Activated naive CD8-positive, alpha-beta T cell treated with anti-CD3 and anti-CD28 coated beads for 36 hours (primary cell): Measurements from ENCODE around the gene SLC31A2. TPM values are rescaled to one million over a fixed set of nuclear protein-coding genes. Genes with fewer than 3 reads are reported as not detected.
A peak's percentile ranks its signal among the peaks of the same experiment; 100 is the strongest.
"Not testable (repeated sequence)": the region's sequence is repeated elsewhere in the genome, so short reads cannot be mapped to it uniquely, and the experiment has no call there.

ENCODE experiments used
- DNase-seq: peaks from one replicate; pipeline ENCODE4 v3.0.0; 2021
- H3K27ac Mint-ChIP-seq: one replicate; pipeline ENCODE4 v1.8.0; 2022; ENCODE audit warnings: mild to moderate bottlenecking, moderate library complexity, mixed read lengths
- H3K27me3 Mint-ChIP-seq: one replicate; pipeline ENCODE4 v1.8.0; 2022; ENCODE audit warnings: mild to moderate bottlenecking, mixed read lengths
- H3K36me3 Mint-ChIP-seq: one replicate; pipeline ENCODE4 v1.8.0; 2021; ENCODE audit warnings: mild to moderate bottlenecking, mixed read lengths
- H3K4me1 Mint-ChIP-seq: one replicate; pipeline ENCODE4 v1.8.0; 2021; ENCODE audit warnings: mixed read lengths
- H3K4me3 Mint-ChIP-seq: one replicate; pipeline ENCODE4 v1.8.0; 2022; ENCODE audit warnings: mild to moderate bottlenecking, moderate library complexity, mixed read lengths
- H3K9me3 Mint-ChIP-seq: one replicate; pipeline ENCODE4 v1.8.0; 2022; ENCODE audit warnings: mixed read lengths
- total RNA-seq, 2 experiments: library from RNA; stranded (reverse); gene quantifications; one replicate each; pipeline ENCODE4 v1.2.3, GENCODE V29; 2021

Gene SLC31A2, protein sequence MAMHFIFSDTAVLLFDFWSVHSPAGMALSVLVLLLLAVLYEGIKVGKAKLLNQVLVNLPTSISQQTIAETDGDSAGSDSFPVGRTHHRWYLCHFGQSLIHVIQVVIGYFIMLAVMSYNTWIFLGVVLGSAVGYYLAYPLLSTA
- total RNA-seq: 1 to 10 TPM; 3.2 to 3.4 TPM

DNA sequence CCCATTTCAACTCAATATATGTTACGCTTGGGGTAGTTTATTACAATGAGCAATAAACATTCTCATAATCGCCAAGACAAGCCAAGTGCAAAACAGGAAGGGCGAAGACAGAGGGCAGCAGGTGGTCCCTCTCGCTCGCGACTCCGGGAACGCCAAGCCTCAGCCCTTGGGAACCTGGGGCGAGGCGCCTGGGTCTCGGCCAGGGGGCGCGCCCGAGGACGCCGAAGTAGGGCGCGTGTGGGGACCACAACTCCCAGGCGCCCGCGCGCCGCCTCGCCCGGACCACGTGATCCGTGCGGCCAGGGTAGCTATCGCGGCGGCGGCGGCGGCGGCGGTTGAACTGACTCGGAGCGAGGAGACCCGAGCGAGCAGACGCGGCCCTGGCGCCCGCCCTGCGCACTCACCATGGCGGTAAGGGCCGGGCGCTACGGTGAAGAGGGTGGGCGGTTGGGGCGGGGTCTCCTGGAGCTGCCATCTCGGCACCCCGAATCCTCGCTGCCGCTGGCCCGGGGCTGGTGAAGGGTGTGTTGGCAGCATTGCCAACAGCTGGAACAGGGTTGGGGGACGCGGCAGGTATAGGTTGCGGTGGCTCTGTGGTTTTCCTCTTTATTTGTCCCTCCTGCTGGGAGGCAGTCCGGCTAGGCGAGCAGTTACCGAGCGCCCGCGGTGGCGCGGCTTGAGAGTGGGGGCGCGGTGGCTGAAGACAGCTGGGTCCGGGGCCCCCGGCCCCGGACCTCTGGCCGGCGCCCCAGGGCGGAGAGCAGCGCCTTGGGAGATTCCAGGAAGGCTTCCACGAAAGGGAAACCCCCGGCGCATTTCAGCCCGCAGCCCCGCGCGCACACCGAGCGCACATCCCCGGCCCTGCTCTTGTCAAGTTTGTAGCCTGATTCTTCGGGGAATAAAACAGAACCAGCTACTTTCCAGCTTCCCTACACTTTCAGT, at the start of gene SLC31A2:
Gene SLC31A2, plus strand, starts transcription at position 338 of the 942 bp plus-strand sequence. Its CDS starts 68 bp downstream, at position 406.
- Mint-ChIP-seq H3K36me3 (peaks cover 5% of the 10 kb centered on the region), H3K4me3 (peak within 1 kb of the TSS; percentile 78), H3K27me3 (peaks cover 3% of the 10 kb centered on the region), H3K27ac (peak within 1 kb of the TSS; percentile 58), H3K9me3 (no peaks in the 10 kb centered on the region), H3K4me1 (peaks cover 25% of the 10 kb centered on the region)
- peak; percentile 93 for DNase-seq

DNA sequence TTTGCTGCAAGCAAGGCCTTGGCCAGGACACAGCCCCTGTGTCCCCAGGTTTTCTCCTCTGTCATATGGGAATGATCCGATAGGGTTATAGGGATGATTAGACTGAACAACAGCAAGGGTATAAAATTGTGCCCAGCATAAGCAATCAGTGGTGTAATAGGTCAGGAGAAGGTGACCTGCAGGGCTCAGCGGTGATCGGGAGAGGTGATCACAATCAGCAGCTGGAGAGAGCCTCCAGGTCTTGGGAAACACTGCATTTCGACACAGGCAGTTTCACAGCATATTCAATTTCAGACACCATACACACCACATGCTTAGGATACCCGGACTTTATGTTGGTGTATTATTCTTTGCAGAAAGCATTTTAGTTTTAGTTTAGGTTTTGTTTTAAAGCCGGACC, 45.5 kb upstream of the SLC31A2 start:
- not testable (repeated sequence) for H3K36me3 Mint-ChIP-seq, DNase-seq, H3K9me3 Mint-ChIP-seq, H3K4me1 Mint-ChIP-seq, H3K27ac Mint-ChIP-seq, H3K4me3 Mint-ChIP-seq, H3K27me3 Mint-ChIP-seq

DNA sequence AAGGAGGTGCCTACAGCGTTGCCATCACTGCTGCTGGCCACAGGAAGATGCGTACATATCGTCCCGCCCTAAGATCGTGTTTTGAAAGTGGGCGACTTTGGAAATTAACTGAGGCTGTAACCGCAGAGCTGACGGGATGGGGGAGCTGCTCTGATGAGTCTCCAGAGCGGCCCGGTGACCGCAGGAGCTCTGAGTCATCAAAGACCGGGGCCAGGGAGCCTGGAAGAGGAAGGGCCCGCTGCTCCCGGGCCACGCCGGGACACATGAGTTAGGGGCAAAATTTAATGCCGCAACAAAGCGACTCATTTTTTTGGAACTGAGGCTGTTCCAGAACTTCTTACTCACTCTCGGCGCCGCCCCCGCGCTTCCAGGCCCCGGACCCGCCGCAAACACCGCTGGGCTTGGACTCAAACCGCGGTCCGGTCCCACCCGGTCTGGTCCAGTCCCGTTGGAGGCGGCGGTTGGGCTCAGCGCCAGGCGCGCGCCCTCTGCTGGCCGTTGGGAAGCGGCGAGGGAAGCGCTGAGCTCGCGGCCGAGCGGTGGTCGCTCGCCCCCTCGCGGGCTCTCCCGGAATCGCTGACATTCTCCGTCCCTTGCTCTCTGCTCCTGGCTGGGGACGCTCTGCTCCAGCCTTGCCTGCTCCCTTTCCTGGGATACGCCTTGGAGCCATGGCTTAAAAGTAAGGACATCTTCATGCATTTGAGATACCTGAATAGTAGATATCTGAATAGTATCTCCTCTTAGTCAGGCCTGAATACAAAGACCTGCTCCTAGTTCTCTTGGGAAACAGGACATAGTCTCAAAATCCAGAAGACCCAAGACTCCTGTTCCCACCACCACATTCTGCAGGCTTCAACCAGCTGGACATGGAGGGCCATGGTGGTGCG, 39.5 kb upstream of the SLC31A2 start:
- not testable (repeated sequence) for H3K27ac Mint-ChIP-seq, H3K36me3 Mint-ChIP-seq, DNase-seq, H3K9me3 Mint-ChIP-seq, H3K4me1 Mint-ChIP-seq
- Mint-ChIP-seq H3K27me3 (peaks cover 13% of the 10 kb centered on the region), H3K4me3 (peak overlapping the region; percentile 5)

DNA sequence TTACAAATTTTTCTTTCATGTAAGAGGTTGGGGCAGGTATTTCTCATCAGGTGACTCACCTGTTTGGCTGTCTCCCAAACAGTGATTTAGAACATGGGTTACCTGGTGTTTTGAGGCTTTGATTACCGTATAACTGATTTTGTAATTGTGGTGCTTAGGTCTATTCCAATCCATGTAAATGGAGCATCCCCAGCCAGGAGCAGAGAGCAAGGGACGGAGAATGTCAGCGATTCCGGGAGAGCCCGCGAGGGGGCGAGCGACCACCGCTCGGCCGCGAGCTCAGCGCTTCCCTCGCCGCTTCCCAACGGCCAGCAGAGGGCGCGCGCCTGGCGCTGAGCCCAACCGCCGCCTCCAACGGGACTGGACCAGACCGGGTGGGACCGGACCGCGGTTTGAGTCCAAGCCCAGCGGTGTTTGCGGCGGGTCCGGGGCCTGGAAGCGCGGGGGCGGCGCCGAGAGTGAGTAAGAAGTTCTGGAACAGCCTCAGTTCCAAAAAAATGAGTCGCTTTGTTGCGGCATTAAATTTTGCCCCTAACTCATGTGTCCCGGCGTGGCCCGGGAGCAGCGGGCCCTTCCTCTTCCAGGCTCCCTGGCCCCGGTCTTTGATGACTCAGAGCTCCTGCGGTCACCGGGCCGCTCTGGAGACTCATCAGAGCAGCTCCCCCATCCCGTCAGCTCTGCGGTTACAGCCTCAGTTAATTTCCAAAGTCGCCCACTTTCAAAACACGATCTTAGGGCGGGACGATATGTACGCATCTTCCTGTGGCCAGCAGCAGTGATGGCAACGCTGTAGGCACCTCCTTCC, 37.9 kb upstream of the SLC31A2 start:
- H3K4me3 Mint-ChIP-seq, H3K27ac Mint-ChIP-seq, H3K4me1 Mint-ChIP-seq, H3K9me3 Mint-ChIP-seq, H3K36me3 Mint-ChIP-seq, DNase-seq: not testable (repeated sequence)
- peaks cover 13% of the 10 kb centered on the region for H3K27me3 Mint-ChIP-seq

DNA sequence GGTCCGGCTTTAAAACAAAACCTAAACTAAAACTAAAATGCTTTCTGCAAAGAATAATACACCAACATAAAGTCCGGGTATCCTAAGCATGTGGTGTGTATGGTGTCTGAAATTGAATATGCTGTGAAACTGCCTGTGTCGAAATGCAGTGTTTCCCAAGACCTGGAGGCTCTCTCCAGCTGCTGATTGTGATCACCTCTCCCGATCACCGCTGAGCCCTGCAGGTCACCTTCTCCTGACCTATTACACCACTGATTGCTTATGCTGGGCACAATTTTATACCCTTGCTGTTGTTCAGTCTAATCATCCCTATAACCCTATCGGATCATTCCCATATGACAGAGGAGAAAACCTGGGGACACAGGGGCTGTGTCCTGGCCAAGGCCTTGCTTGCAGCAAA, 32.0 kb upstream of the SLC31A2 start:
- H3K4me1 Mint-ChIP-seq, H3K36me3 Mint-ChIP-seq, DNase-seq, H3K4me3 Mint-ChIP-seq, H3K9me3 Mint-ChIP-seq, H3K27me3 Mint-ChIP-seq, H3K27ac Mint-ChIP-seq: not testable (repeated sequence)

DNA sequence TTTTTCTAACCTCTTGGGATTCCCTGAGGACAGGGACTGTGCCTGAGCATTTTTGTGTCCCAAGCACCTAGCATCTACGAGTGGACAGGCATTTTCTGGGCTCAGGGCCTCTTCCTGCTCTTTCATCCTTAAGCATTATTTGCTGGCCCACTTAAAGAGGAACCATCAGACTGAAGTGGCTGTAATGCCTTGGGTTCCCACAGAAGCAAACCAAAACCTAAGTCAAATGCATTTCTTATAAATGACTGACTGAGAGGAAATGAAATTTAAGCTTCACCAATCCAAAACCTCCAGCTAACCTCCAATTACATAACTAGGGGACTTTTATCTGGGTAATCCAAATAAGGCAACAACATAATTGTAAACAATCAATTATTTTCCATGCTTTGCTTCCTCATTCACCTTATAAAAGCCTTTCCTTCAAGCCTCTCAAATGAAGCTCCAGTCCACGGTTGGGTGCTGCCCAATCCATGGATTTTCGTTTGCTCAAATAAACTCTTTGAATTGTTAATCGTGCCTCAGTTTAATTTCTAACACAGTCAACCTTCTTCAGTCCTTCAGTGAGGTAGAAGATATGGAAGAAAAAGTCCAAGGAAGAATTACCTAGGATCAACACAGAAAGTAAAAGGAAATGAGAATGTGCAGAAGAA, 25.3 kb upstream of the SLC31A2 start:
- H3K36me3 Mint-ChIP-seq: no peaks in the 10 kb centered on the region
- no peaks in the 10 kb centered on the region for H3K4me1 Mint-ChIP-seq
- no peak overlapping the region for H3K4me3 Mint-ChIP-seq
- no peak overlapping the region for H3K27ac Mint-ChIP-seq
- no peak for DNase-seq
- H3K27me3 Mint-ChIP-seq: peaks cover 29% of the 10 kb centered on the region
- H3K9me3 Mint-ChIP-seq: no peaks in the 10 kb centered on the region

DNA sequence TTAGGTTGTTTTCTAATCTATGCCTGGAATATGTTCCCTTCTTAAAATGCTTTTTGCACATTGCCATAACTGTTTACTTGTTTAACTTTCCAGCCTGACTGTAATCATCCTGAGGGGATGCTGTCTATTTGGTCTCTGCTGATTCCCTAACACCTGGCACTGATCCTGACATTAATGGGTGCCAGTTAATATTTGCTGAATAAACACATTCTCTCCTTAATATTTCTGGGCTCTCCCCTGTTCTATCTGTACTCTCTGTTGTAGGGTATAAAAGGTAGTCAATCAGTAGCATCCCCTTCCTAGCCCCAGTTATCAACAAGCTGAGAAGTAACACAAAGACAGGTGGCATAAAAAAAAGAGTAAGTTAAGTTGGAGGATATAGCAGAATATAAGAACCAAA, 21.3 kb upstream of the SLC31A2 start:
- Mint-ChIP-seq H3K4me1 (no peaks in the 10 kb centered on the region), H3K9me3 (no peaks in the 10 kb centered on the region), H3K27ac (no peak overlapping the region), H3K27me3 (peaks cover 44% of the 10 kb centered on the region), H3K4me3 (no peak overlapping the region), H3K36me3 (no peaks in the 10 kb centered on the region)
- DNase-seq: no peak

DNA sequence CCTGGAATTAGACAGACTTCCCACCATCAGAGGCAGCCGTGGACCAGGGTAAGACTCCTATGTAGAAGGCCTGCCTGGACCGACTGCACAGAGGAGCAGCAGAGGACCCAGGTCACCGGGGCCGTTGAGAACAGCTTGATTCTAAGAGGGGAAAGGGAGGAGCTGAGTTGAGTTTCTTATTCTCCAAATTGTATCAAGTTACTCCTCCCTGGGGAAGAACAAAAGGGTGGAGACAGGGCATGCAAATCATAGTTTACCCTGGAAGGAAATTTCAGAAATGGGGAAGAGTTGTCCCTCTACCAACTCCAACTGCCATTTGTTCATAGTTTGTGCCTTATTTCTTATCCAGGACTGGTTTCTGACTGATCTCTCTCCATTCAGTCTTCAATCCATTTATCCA, 20.9 kb upstream of the SLC31A2 start:
- Mint-ChIP-seq H3K36me3 (no peaks in the 10 kb centered on the region), H3K4me1 (no peaks in the 10 kb centered on the region), H3K9me3 (no peaks in the 10 kb centered on the region), H3K27me3 (peaks cover 44% of the 10 kb centered on the region), H3K27ac (no peak overlapping the region), H3K4me3 (no peak overlapping the region)
- no peak for DNase-seq

DNA sequence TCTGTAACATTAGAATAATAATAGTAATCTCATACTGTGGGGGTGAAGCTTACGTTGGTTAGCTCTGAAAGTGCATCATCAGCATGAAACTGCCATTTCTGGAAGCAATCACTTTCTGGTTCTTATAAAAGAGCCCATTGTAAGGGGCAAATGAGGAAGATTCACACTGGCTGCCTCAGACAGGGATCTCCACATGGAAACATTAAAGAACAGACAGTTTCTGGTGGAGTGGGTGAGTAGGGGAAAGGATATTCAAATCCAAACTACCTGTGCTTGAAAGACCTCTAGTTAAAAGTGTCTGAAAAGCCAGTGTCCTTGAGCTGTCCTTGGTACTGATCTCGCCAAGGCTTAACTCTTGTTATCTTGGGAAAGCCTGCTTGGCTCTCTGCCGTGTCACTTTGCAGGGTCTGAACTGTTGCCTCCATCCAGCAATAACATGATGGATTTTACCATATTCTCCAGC, 19.1 kb upstream of the SLC31A2 start:
- Mint-ChIP-seq H3K27me3 (peaks cover 40% of the 10 kb centered on the region), H3K27ac (no peak overlapping the region), H3K4me3 (no peak overlapping the region), H3K36me3 (no peaks in the 10 kb centered on the region), H3K4me1 (no peaks in the 10 kb centered on the region), H3K9me3 (no peaks in the 10 kb centered on the region)
- DNase-seq: no peak

DNA sequence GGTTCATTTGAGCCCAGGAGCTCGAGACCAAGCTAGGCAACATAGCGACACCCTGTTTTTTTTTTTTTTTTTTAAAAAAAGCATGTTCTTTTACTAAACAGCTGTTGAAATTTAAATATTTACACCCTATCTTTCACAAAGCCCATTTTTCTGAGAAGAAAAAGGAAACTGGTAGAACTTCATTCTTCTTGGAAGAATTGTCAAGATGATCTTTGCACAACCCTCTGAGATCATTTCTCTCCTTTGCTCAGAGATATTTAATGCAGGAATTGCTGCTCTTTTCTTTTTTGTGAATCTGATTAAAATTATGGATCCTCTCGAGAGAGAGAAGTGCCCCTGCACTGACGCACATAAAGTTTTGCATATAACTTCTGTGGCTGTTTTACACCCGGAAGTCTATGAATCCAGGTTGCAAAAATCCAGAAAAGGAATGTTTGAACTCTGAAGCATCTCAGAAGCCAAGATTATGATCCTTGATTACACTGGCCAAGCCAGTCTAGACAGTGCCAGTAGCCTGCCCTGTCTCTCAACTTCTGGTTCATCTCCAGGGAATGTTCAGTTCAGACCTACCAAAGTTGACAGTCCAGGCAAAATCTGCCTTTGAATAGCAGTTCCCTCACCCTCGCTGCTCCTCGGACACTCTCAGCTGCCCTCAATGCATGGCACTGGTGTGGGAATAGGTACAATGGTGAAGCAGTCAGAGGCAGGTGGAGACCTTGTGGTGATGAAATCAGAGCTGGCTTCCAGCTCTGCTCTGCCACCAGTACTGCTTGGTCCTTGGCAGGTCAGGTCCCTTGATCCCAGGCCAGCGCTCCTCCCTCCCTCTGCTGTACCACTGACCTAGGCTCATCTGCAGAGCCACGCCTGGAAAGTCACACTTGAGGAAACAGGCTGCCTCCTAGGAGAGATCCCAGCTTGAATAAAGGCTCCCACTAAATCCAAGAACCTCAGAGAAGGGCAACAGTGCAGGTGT, 13.3 kb upstream of the SLC31A2 start:
- no peaks in the 10 kb centered on the region for H3K4me1 Mint-ChIP-seq
- H3K27ac Mint-ChIP-seq: no peak overlapping the region
- H3K4me3 Mint-ChIP-seq: no peak overlapping the region
- H3K27me3 Mint-ChIP-seq: peaks cover 10% of the 10 kb centered on the region
- H3K36me3 Mint-ChIP-seq: no peaks in the 10 kb centered on the region
- no peak for DNase-seq
- H3K9me3 Mint-ChIP-seq: peaks cover 9% of the 10 kb centered on the region

DNA sequence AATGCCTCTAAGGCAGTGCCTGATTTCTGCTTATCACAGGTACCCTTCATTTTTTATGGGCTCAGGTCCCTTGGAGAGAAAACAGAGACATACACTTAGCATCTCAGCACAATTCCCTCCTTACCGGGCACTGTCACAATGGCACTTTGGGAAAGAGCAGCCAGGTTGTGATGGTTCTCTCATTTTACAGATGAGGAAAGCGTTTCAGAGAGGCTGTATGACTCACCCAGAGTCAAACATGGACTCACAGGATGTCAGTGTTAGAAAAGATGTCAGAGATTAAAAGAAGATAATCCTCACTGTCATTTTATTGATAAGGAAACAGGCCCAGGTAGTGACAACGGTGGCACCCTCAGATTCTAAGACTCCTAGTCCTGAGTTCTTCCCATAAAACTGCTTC, 12.0 kb upstream of the SLC31A2 start:
- DNase-seq: no peak
- no peak overlapping the region for H3K4me3 Mint-ChIP-seq
- H3K4me1 Mint-ChIP-seq: no peaks in the 10 kb centered on the region
- H3K27ac Mint-ChIP-seq: no peak overlapping the region
- H3K27me3 Mint-ChIP-seq: peaks cover 11% of the 10 kb centered on the region
- peaks cover 11% of the 10 kb centered on the region for H3K9me3 Mint-ChIP-seq
- H3K36me3 Mint-ChIP-seq: no peaks in the 10 kb centered on the region

DNA sequence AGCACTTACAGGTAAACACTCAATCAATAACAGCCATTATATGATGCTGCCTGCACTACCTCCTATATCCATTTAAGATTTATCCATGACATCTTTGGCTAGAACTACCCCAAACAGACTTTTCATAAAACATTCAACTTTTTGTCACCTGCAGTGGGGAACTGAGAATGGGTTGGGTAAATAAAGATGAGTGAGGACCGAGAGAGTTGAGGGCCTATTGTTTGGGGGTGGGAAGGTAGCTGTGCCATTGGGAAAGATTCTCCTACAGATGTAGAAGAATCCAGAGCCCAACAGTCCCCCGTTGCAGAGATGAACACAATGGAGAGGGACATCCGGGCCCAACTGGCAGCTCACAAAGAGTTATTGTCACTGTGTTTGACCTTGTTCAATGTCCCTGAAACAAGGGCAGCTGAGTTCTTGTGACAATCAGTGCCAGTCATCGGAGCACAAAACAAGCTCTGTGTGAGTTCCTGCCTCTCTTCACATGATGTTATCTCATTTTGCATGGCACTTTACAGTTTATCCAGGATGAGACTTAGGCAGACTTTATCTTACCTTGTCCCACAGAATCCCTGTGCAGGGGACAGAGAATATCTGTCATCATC, 11.5 kb upstream of the SLC31A2 start:
- no peak for DNase-seq
- Mint-ChIP-seq H3K27ac (no peak overlapping the region), H3K4me3 (no peak overlapping the region), H3K27me3 (peaks cover 11% of the 10 kb centered on the region), H3K4me1 (no peaks in the 10 kb centered on the region), H3K36me3 (no peaks in the 10 kb centered on the region), H3K9me3 (peaks cover 11% of the 10 kb centered on the region)

DNA sequence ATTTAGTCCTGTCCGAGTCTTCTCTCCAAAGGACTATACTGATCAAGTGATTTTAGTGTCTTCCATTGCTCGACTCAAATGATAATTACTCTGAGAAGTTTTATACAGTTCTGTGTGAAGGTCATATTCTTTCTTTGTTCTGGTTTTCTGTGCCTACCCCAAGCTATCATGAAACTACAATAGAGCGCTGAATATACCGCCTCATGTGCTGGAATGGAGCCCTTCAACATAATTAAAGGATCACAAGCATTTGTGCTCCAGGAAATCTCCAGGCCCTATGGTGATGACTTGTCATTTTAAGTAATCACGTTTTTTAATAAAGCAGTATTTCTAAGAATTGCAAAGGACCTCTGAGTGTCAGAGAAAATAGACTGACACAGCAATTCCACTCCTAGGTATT, 10.9 kb upstream of the SLC31A2 start:
- Mint-ChIP-seq H3K27ac (no peak overlapping the region), H3K27me3 (peaks cover 15% of the 10 kb centered on the region), H3K4me1 (no peaks in the 10 kb centered on the region), H3K9me3 (peaks cover 11% of the 10 kb centered on the region), H3K36me3 (no peaks in the 10 kb centered on the region), H3K4me3 (no peak overlapping the region)
- DNase-seq: no peak
